Measurements from ENCODE around the gene GJC1. TPM values are rescaled to one million over a fixed set of nuclear protein-coding genes. Genes with fewer than 3 reads are reported as not detected.

Gene GJC1
- polyA plus RNA-seq, 3 donors: 0.95 to 7.4 (median 6.2) TPM

- H3K27ac ChIP-seq (ENCODE audit: low read depth, low read length): no peak overlapping the region
- 79 to 92% (median 91%) methylated on average over 7 of the region's 7 CpGs for WGBS, 3 donors
These were observed 44.2 kb downstream of the GJC1 start for GRCh38 chr17:44785921-44786320.

- H3K27ac ChIP-seq (ENCODE audit: low read depth, low read length): no peak overlapping the region
- WGBS, 3 donors: 48 to 54% (median 53%) methylated on average over 11 of the region's 11 CpGs
These were observed 47.7 kb downstream of the GJC1 start for GRCh38 chr17:44782326-44782850.

- H3K27ac ChIP-seq (ENCODE audit: low read depth, low read length): no peak overlapping the region
- 36 to 74% (median 56%) methylated on average over 17 of the region's 17 CpGs for whole genome bisulfite sequencing, 3 donors
These were observed 48.3 kb downstream of the GJC1 start for GRCh38 chr17:44781551-44782325.

GRCh38 chr17:44780845-44781480, 49.1 kb downstream of the GJC1 start:
- no peak overlapping the region for H3K27ac ChIP-seq (ENCODE audit: low read depth, low read length)
- 91 to 96% (median 93%) methylated on average over 13 to 14 of the region's 14 CpGs for WGBS, 3 donors

- WGBS, 3 donors: 89 to 96% (median 93%) methylated on average over 12 of the region's 12 CpGs
- H3K27ac ChIP-seq (ENCODE audit: low read depth, low read length): no peak overlapping the region
These were observed 49.9 kb downstream of the GJC1 start for GRCh38 chr17:44780161-44780560.

- H3K27ac ChIP-seq (ENCODE audit: low read depth, low read length): no peak overlapping the region
- 21 to 23% (median 21%) methylated on average over 35 to 36 of the region's 36 CpGs for whole genome bisulfite sequencing, 3 donors
These were observed 50.7 kb downstream of the GJC1 start for GRCh38 chr17:44779211-44780025.

GRCh38 chr17:44778656-44779210, 51.4 kb downstream of the GJC1 start:
- 22 to 31% (median 28%) methylated on average over 9 to 10 of the region's 10 CpGs for WGBS, 3 donors
- H3K27ac ChIP-seq (ENCODE audit: low read depth, low read length): no peak overlapping the region

GRCh38 chr17:44777394-44778348, 52.4 kb downstream of the GJC1 start:
- 85 to 88% (median 86%) methylated on average over 19 to 20 of the region's 20 CpGs for WGBS, 3 donors
- no peak overlapping the region for H3K27ac ChIP-seq (ENCODE audit: low read depth, low read length)

GRCh38 chr17:44776628-44777393, 53.3 kb downstream of the GJC1 start:
- 82 to 91% (median 91%) methylated on average over 19 of the region's 19 CpGs for WGBS, 3 donors
- no peak overlapping the region for H3K27ac ChIP-seq (ENCODE audit: low read depth, low read length)

- 4 to 11% (median 10%) methylated on average over 41 to 43 of the region's 43 CpGs for WGBS, 3 donors
- H3K27ac ChIP-seq (ENCODE audit: low read depth, low read length): no peak overlapping the region
These were observed 54.1 kb downstream of the GJC1 start for GRCh38 chr17:44775838-44776621.

GRCh38 chr17:44775136-44775837, 54.8 kb downstream of the GJC1 start:
- no peak overlapping the region for H3K27ac ChIP-seq (ENCODE audit: low read depth, low read length)
- 0 to 1% (median 0%) methylated on average over 34 to 50 of the region's 50 CpGs for WGBS, 3 donors

- H3K27ac ChIP-seq (ENCODE audit: low read depth, low read length): no peak overlapping the region
- WGBS, 3 donors: 16 to 30% (median 27%) methylated on average over 41 to 42 of the region's 42 CpGs
These were observed 55.6 kb downstream of the GJC1 start for GRCh38 chr17:44774271-44775135.

GRCh38 chr17:44773140-44773539, 56.9 kb downstream of the GJC1 start:
- 55 to 73% (median 69%) methylated on average over 6 of the region's 6 CpGs for WGBS, 3 donors
- H3K27ac ChIP-seq (ENCODE audit: low read depth, low read length): no peak overlapping the region

GRCh38 chr17:44772308-44773045, 57.6 kb downstream of the GJC1 start:
- 62 to 64% (median 64%) methylated on average over 15 to 21 of the region's 21 CpGs for WGBS, 3 donors
- no peak overlapping the region for H3K27ac ChIP-seq (ENCODE audit: low read depth, low read length)
